ENCODE results near the gene NPFFR2.
"Not testable (repeated sequence)": the region's sequence is repeated elsewhere in the genome, so short reads cannot be mapped to it uniquely, and the experiment has no call there.

The NPFFR2 gene

DNA sequence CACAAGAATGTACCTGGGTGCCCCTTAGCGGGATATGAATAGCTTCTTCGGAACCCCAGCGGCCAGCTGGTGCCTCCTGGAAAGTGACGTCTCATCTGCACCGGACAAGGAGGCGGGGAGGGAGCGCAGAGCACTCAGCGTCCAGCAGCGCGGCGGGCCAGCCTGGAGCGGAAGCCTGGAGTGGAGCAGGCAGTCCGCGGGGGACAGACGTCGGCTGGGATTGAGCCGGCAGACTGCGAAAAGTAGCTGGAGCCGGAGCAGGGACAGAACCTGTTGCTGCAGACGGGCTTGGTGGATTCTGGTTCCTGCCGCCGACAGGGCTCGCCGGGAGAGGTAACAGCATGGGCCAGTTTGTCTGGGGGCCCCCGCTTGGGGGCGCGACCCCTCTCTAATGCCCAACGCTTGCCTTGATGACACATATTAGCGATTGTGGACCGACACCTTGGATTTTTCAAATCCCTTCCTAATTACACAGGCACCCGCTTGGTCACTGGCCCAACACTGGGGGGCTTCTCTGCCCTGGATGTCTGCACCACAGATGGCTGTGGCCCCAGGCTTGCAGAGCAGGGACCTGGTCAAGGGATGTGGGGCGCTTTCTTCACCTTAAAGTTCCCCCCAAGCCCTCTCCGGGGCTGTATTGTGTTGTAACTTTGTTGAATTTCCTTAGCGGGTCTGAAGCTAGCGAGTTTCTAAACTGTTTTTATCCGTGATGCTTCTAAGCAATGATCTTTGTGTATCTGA, at the start of gene NPFFR2:
TSS of gene NPFFR2 (plus strand) at position 133 of the 741 bp plus-strand sequence. CDS start 96,592 bp downstream, outside the sequence.
- no peak for DNase-seq

GRCh38 chr4:71992571-71993312, 39.1 kb upstream of the NPFFR2 start:
- no peak for DNase-seq

DNA sequence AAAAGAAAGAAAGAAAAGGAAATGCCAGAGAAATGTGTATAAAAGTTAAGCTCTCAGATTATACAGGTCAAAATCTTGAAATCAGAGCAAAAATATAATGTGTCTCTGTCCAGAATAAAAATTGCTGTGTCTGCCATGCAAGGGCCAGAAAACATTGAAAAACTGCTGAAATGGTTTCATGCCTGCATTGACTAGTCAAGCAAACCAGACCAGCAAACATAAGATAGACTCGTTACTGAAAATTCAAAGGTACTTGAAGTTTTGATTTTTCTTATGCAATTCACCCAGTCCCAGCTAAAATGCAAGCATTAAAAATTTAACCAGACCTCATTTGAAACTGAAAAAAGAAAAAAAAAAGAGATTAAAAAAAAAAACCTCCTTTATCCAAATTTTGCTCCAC, 37.2 kb upstream of the NPFFR2 start:
- DNase-seq, result no peak

- no peak for DNase-seq
Observed at GRCh38 chr4:71995297-71995696, 36.5 kb upstream of the NPFFR2 start.

DNA sequence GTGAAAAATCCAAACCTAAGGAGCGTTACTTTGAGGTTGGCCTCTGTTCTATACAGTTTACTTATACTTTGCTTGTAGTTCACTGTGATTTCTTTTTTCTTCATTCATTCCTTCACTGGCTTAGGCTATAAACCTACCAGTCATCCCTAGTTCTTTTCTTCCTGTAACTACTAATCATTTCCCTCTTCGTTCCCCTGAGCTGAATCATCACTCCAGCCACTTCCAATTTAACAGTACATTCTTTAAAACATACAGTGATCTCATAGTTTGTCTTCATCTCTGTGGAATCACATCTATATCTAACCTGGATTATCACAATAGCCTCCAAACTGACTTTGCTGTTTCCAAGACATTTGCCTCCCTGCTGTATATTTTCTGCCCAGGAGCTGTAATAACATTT, 25.2 kb upstream of the NPFFR2 start:
- no peak for DNase-seq

- DNase-seq, result no peak
Observed at GRCh38 chr4:72011906-72012305, 19.9 kb upstream of the NPFFR2 start.

DNA sequence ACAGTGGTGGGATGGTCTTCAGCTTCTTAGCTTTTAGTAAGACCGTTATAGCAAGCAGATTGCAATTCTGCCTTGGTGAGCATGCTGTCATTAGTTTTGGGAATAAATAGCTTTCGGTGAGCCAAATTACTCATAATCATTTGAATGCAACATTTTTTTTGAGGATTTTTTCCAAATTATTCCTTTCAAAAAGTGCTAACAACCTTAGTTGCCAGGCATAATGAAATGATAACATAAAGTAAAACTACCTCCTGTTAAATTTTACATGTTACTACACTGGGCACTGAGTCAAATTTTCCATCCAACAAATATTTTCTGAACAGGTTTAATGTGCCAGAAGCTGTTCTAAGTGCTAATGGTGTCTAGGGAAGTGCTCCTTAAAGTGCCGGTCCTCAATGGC, 15.8 kb upstream of the NPFFR2 start:
- DNase-seq, result no peak

GRCh38 chr4:72019688-72020087, 12.1 kb upstream of the NPFFR2 start:
- DNase-seq, result no peak

DNA sequence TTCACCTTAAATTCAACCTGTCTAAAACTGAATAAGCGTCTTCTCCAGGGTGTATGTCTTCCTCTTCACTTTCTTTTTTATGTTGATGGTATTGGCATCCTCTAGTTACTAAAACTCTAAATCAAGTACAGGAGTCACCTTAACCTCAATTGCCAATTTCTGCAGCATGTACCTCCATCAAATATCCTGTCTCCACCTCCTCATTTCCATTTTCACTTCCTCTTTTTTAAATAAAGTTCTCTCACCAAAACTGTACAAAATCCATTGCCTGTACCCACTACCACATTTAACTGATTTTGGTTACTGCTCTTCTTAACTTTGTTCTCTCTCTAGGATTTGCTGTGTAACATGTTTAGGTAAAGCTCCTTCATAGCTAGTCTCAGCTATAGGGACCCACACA, 9.2 kb upstream of the NPFFR2 start:
- no peak for DNase-seq

DNA sequence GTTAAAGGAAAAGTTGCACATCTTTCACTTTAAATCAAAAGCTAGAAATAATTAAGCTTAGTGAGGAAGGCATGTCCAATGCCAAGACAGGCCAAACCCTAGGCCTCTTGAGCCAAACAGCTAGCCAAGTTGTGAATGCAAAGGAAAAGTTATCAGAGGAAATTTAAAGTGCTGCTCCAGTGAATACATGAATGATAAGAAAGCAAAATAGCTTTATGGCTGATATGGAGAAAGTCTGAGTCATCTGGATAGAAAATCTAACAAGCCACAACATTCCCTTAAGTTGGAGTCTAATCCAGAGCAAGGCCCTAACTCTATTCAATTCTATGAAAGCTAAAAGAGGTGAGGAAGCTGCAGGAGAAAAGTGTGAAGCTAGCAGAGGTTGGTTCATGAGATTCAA, 23.8 kb downstream of the NPFFR2 start:
- DNase-seq, result no peak

DNA sequence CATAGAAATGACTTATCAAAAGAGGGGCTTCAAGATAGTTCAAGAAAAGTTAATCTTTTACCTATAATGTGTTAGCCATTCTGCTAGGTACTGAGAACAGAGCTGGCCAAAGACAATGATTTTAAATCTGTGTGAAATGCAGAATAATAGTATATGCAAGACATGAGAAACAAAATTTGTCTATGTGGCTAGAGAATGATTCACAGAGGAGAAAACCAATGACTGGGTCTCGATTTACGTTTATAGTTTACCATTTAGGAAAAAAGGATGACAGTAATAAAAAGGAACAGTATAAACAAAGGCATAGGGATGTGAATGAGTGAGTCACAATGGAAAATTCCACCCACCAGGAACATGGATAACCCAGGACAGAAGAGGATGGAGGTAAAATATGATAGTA, 31.9 kb downstream of the NPFFR2 start:
- no peak for DNase-seq

DNA sequence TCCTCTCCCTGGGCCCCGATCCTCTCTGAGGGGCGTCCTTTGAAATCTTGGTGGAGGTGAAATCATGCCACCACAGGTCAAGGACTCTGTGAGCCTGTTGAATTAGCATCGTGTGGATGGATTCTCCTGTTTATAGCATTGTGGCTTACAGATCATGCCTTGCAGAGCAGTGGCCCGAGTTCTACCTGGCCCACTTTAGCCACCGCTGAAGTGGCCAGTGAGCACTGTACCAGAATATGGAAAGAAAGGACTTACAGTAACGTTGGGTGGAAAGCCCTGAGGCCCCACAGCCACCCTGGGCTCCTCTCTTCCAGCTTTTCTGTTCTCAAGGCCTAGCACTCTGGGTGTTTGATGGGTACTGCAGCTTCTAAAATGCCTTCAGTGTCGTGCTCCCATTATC, 35.3 kb downstream of the NPFFR2 start:
- DNase-seq, result no peak

GRCh38 chr4:72073816-72074215, 42.0 kb downstream of the NPFFR2 start:
- DNase-seq, result no peak

DNA sequence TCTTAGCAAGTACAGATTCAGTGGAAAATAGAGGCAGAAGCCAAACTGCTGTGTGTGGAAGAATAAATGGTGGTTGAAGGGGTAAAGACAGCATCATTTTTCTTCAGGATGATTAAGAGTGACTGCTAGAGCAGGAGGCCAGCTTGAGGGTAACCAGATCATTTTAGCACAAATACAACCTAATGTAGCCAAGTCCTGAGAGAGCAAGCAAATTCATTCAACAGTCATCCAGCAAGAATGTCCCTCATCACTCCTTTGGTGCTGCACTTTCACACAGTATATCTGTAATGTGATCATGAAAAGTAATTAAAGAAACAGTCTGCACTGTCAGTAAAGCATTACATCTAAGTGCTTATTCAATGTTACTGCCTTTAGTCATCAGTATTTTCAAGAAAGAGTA, 44.8 kb downstream of the NPFFR2 start:
- no peak for DNase-seq

DNA sequence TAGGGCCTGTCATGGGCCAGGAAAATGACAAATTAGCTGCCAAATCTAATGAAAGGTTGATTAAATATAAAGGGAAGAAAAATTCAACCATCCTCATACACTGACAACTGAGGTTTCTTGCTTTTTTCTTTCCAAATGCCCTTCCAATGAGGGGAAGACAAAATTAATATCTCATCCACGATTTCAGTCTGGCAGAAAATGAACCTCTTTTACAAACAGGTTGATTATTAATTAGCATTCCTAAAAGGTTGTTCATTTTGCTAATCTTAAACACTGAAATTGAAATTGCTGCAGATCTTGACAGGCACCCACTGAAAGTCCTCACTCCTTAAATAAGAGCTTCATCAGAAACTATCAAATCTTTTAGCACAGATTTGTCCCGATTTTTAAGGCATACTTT, 45.5 kb downstream of the NPFFR2 start:
- DNase-seq, result no peak

GRCh38 chr4:72084587-72085011, 52.8 kb downstream of the NPFFR2 start:
- DNase-seq, result no peak

DNA sequence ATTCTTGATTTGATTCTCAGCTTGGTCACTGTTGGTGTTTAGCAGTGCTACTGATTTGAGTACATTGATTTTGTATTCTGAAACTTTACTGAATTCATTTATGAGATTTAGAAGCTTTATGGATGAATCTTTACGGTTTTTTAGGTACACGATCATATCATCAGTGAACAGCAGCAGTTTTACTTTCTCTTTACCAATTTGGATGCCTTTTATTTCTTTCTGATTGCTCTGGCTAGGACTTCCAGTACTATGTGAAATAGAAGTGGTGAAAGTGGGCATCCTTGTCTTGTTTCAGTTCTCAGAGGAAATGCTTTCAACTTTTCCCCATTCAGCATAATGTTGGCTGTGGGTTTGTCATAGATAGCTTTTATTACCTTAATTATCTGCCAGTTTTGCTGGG, 58.8 kb downstream of the NPFFR2 start:
- DNase-seq, result not testable (repeated sequence)

DNA sequence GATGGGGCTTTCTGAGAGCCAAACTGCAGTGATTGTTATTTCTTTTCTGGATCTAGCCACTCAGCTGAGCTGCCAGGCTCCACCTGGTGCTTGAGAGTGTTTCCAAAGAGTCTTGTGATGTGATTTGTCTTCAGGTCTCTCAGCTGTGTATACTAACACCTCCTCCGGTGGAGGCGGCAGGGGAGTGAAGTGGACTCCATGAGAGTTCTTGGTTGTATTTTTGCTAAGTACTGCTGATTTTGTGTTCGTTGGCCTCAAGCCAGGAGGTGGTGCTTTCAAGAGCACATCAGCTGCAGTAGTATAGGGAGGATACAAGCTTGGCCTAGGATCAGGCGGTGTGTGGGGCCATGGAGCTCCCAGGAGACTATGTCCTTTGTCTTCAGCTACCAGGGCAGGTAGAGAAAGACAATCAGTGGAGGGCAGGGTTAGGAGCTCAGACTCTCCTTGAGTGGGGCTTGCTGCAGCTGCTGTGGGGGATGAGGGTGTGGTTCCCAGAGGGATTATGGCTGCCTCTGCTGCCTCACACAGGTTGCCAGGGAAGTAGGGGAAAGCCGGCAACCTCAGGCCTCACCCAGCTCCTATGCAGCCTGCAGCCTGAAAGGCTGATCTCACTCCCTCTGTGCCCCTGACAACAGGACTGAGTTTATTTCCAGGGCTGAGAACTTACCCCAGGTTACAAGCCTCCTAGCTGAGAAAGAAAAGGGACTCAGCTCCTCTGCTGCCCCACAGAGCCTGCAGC, 62.4 kb downstream of the NPFFR2 start:
- DNase-seq, result no peak

GRCh38 chr4:72107456-72107855, 75.7 kb downstream of the NPFFR2 start:
- DNase-seq, result no peak

DNA sequence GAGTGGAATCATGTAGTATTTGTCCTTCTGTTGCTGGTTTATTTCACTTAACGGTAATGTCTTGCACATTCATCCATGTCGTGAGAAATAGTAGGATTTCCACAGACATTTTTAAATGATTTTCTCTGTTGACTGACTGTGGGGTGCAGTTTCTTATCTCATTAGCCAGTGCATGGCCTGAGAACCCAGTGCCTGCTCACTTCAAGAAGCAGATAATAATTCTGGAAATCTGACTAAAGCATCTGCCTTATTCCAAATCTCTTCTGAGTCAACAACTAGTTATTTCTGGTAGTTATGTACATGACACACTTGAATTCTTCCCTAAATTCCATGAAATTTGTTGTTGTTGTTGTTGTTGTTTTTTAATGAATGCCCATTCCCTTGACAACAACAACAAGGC, 77.6 kb downstream of the NPFFR2 start:
- DNase-seq, result no peak

DNA sequence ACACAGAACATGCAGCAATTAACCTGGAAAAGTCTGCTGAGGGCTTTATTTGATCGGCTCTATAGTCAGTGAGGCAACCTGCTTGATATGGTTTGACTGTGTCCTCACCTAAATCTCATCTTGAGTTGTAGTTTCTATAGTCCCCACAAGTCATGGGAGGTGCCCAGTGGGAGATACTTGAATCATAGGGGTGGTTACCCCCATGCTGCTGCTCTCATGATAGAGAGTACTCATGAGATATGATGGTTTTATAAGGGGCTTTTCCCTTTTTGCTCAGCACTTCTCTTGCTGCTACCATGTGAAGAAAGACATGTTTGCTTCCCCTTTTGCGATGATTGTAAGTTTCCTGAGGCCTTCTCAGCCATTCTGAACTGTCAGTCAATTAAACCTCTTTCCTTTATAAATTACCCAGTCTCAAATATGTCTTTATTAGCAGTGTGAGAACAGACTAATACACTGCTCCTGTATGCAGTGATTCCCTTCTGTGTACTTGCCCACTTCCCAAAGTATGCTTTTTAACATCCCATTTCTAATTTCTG, 78.2 kb downstream of the NPFFR2 start:
- DNase-seq, result no peak

- DNase-seq, result no peak
Observed at GRCh38 chr4:72110886-72111285, 79.1 kb downstream of the NPFFR2 start.

DNA sequence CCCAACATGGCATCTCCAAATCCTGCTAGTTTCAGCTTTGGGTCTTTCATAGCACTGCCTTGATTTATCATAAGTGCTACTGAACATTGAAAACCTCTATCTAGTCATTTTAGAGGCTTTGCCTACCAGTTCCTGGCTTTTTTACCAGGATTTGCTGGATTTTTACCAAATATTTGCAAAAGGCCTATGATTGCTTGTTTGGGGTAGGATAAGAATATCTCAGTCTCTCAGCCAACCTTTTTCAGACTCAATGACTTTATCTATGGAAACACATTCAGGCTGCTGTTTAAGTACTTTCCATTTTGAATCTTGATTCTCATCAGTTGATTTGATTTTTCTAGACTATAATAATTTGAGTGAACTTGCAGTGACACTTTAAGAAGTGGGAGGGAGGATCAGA, 80.1 kb downstream of the NPFFR2 start:
- no peak for DNase-seq
